BLaER1 treated with 17β-estradiol and CSF1 and Interleukin-3, amounts not matched to agents 10 nM and 100 nM (cell line): Measurements from ENCODE around the gene NYAP2.
A peak's percentile ranks its signal among the peaks of the same experiment; 100 is the strongest.

ENCODE experiments used
- H3K27ac ChIP-seq, 11 experiments: shearing (Covaris generic); formaldehyde crosslinking; 2 replicates each; pipeline ENCODE4 v1.8.1; 2022
- H3K27me3 ChIP-seq, 11 experiments: shearing (Covaris generic); formaldehyde crosslinking; 2 replicates each; pipeline ENCODE4 v1.8.1; 2022
- H3K36me3 ChIP-seq, 11 experiments: shearing (Covaris generic); formaldehyde crosslinking; 2 replicates each; pipeline ENCODE4 v1.8.1; 2022
- H3K4me1 ChIP-seq, 10 experiments: shearing (Covaris generic); formaldehyde crosslinking; 2 replicates each; pipeline ENCODE4 v1.8.1; 2022
- H3K4me2 ChIP-seq, 11 experiments: shearing (Covaris generic); formaldehyde crosslinking; 2 replicates each; pipeline ENCODE4 v1.8.1; 2022
- H3K4me3 ChIP-seq, 10 experiments: shearing (Covaris generic); formaldehyde crosslinking; 2 replicates each; pipeline ENCODE4 v1.8.1; 2022
- H3K9ac ChIP-seq, 11 experiments: shearing (Covaris generic); formaldehyde crosslinking; 2 replicates each; pipeline ENCODE4 v1.8.1; 2022
- H3K9me3 ChIP-seq, 11 experiments: shearing (Covaris generic); formaldehyde crosslinking; replicated peaks in 1 of 11; 2 replicates each; pipeline ENCODE4 v1.8.1; 2022
- H4K20me1 ChIP-seq, 11 experiments: shearing (Covaris generic); formaldehyde crosslinking; 2 replicates each; pipeline ENCODE4 v1.8.1; 2022
- Cebpa-rat ChIP-seq, 11 experiments: shearing (Covaris generic); IDR thresholded peaks; 2 replicates each; pipeline ENCODE4 v1.8.1; 2022

NYAP2 gene

DNA sequence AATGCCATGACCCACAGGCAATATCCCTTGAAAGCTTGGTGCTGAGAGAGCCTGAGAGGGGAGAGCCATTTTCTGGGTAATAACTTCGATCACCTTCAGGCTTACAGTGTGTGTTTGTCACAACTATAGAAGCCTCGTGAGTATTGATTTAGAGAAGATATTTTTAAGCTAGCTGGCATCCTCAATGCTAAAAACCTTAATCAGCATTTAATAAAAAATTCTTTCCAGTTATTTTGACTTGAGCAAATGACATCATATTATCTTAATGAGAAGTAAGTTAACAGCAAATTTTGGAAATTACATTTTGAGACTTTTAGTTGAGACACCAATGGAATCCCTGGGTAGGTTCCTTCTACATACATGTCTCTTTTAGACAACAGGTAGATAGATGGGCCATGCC, 283.7 kb downstream of the NYAP2 start:
- no peak overlapping the region for H3K9ac ChIP-seq
- H3K9me3 ChIP-seq, result no peaks in the 10 kb centered on the region
- TF ChIP-seq Cebpa-rat (IDR thresholded peaks at IDR 0.05), result no peak
- no peak overlapping the region for H3K4me2 ChIP-seq
- no peaks in the 10 kb centered on the region for H4K20me1 ChIP-seq
- H3K27me3 ChIP-seq, result no peaks in the 10 kb centered on the region
- no peak overlapping the region for H3K4me3 ChIP-seq
- no peaks in the 10 kb centered on the region for H3K4me1 ChIP-seq
- no peaks in the 10 kb centered on the region for H3K36me3 ChIP-seq
- no peak overlapping the region for H3K27ac ChIP-seq

GRCh38 chr2:225690153-225690552, 290.6 kb downstream of the NYAP2 start:
- no peak overlapping the region for H3K9ac ChIP-seq
- TF ChIP-seq Cebpa-rat (IDR thresholded peaks at IDR 0.05), result no peak
- no peaks in the 10 kb centered on the region for H4K20me1 ChIP-seq
- no peaks in the 10 kb centered on the region for H3K9me3 ChIP-seq
- no peak overlapping the region for H3K27ac ChIP-seq
- no peaks in the 10 kb centered on the region for H3K36me3 ChIP-seq
- no peak overlapping the region for H3K4me2 ChIP-seq
- no peaks in the 10 kb centered on the region for H3K27me3 ChIP-seq
- no peaks in the 10 kb centered on the region for H3K4me1 ChIP-seq
- no peak overlapping the region for H3K4me3 ChIP-seq

- no peaks in the 10 kb centered on the region for H3K9me3 ChIP-seq
- H3K36me3 ChIP-seq, result no peaks in the 10 kb centered on the region
- H3K9ac ChIP-seq, result no peak overlapping the region
- H3K4me2 ChIP-seq, result no peak overlapping the region
- H3K4me1 ChIP-seq, result no peaks in the 10 kb centered on the region
- no peak overlapping the region for H3K4me3 ChIP-seq
- TF ChIP-seq Cebpa-rat (IDR thresholded peaks at IDR 0.05), result no peak
- H3K27me3 ChIP-seq, result no peaks in the 10 kb centered on the region
- no peak overlapping the region for H3K27ac ChIP-seq
- H4K20me1 ChIP-seq, result no peaks in the 10 kb centered on the region
These were observed 292.2 kb downstream of the NYAP2 start for GRCh38 chr2:225691711-225692110.

- TF ChIP-seq Cebpa-rat (IDR thresholded peaks at IDR 0.05), result no peak
- Histone ChIP-seq H4K20me1 (no peaks in the 10 kb centered on the region), H3K4me1 (no peaks in the 10 kb centered on the region)
These were observed 293.7 kb downstream of the NYAP2 start for GRCh38 chr2:225693259-225693658.

GRCh38 chr2:225694664-225695063, 295.2 kb downstream of the NYAP2 start:
- no peaks in the 10 kb centered on the region for H4K20me1 ChIP-seq
- no peak for TF ChIP-seq Cebpa-rat (IDR thresholded peaks at IDR 0.05)
- H3K9ac ChIP-seq, result no peak overlapping the region

More at GRCh38 chr2:225693259-225693658, 293.7 kb downstream of the NYAP2 start:
- Histone ChIP-seq H3K27ac (no peak overlapping the region), H3K9me3 (no peaks in the 10 kb centered on the region), H3K9ac (no peak overlapping the region), H3K27me3 (no peaks in the 10 kb centered on the region), H3K4me2 (no peak overlapping the region), H3K36me3 (no peaks in the 10 kb centered on the region), H3K4me3 (no peak overlapping the region)

DNA sequence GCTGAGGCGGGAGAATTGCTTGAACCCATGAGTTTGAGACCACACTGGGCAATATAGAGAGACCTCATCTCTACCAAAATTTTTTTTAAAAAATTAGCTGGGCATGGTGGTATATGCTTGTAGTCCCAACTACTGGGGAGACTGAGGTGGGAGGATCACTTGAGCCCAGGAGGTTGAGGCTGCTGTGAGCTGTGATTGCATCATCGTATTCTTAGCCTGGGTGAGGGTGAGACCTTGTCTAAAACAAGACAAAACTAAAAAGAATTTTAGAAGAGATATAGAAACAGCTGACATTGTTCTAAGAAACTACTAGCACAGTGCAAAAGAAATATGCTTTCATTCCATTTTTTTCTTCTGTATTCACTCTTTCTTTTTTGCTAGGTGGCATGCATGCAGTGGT, 298.4 kb downstream of the NYAP2 start:
- no peaks in the 10 kb centered on the region for H3K9me3 ChIP-seq
- H3K4me2 ChIP-seq, result no peak overlapping the region
- no peaks in the 10 kb centered on the region for H3K27me3 ChIP-seq
- no peak overlapping the region for H3K4me3 ChIP-seq
- H4K20me1 ChIP-seq, result no peaks in the 10 kb centered on the region
- H3K36me3 ChIP-seq, result no peaks in the 10 kb centered on the region
- no peak overlapping the region for H3K9ac ChIP-seq
- TF ChIP-seq Cebpa-rat (IDR thresholded peaks at IDR 0.05), result peak in 2 of 11 experiments; percentile 31 to 43; a peak in 1 of 22 replicates
- H3K27ac ChIP-seq, result no peak overlapping the region
- H3K4me1 ChIP-seq, result no peaks in the 10 kb centered on the region

More at GRCh38 chr2:225694664-225695063, 295.2 kb downstream of the NYAP2 start:
- no peaks in the 10 kb centered on the region for H3K36me3 ChIP-seq
- no peaks in the 10 kb centered on the region for H3K9me3 ChIP-seq
- no peak overlapping the region for H3K4me2 ChIP-seq
- no peak overlapping the region for H3K4me3 ChIP-seq
- no peak overlapping the region for H3K27ac ChIP-seq
- no peaks in the 10 kb centered on the region for H3K27me3 ChIP-seq
- H3K4me1 ChIP-seq, result no peaks in the 10 kb centered on the region
